ENCODE measurements around the gene PROM1.

DNA sequence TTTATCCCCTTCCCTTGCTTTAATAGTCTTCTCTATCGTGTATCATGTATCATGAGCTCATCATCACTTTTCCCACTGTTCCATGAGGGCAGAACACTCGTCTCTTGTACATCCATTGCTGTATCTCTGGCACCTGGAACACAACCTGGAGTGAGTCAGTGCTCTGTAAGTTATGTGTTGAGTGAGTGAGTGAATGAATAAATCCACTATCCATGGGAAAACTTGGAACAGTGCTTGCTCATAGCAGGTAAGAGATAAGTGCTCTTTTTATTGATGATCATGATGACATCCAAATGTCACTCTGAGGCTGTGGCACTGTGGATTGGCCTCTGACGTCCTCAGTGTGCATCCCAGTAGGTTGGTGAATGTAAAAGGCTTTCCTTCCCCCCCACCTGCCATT is 149.6 kb downstream of the PROM1 start:
- TF ChIP-seq, protein P1, sequence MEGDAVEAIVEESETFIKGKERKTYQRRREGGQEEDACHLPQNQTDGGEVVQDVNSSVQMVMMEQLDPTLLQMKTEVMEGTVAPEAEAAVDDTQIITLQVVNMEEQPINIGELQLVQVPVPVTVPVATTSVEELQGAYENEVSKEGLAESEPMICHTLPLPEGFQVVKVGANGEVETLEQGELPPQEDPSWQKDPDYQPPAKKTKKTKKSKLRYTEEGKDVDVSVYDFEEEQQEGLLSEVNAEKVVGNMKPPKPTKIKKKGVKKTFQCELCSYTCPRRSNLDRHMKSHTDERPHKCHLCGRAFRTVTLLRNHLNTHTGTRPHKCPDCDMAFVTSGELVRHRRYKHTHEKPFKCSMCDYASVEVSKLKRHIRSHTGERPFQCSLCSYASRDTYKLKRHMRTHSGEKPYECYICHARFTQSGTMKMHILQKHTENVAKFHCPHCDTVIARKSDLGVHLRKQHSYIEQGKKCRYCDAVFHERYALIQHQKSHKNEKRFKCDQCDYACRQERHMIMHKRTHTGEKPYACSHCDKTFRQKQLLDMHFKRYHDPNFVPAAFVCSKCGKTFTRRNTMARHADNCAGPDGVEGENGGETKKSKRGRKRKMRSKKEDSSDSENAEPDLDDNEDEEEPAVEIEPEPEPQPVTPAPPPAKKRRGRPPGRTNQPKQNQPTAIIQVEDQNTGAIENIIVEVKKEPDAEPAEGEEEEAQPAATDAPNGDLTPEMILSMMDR (IDR thresholded peaks at IDR 0.05): no peak
- TF ChIP-seq SMC3 (IDR thresholded peaks at IDR 0.05) (no peak), CEBPB (IDR thresholded peaks at IDR 0.05) (no peak), RCOR1 (IDR thresholded peaks at IDR 0.05; ENCODE audit: low read depth, low read length) (no peak), MAZ (IDR thresholded peaks at IDR 0.05; ENCODE audit: borderline replicate concordance, low read depth, low read length) (no peak), POLR2A (IDR thresholded peaks at IDR 0.05; ENCODE audit: low read length) (no peak), POLR2AphosphoS2 (conservative IDR thresholded peaks at IDR 0.05; ENCODE audit: low read length) (no peak)
- TF ChIP-seq, protein P2, sequence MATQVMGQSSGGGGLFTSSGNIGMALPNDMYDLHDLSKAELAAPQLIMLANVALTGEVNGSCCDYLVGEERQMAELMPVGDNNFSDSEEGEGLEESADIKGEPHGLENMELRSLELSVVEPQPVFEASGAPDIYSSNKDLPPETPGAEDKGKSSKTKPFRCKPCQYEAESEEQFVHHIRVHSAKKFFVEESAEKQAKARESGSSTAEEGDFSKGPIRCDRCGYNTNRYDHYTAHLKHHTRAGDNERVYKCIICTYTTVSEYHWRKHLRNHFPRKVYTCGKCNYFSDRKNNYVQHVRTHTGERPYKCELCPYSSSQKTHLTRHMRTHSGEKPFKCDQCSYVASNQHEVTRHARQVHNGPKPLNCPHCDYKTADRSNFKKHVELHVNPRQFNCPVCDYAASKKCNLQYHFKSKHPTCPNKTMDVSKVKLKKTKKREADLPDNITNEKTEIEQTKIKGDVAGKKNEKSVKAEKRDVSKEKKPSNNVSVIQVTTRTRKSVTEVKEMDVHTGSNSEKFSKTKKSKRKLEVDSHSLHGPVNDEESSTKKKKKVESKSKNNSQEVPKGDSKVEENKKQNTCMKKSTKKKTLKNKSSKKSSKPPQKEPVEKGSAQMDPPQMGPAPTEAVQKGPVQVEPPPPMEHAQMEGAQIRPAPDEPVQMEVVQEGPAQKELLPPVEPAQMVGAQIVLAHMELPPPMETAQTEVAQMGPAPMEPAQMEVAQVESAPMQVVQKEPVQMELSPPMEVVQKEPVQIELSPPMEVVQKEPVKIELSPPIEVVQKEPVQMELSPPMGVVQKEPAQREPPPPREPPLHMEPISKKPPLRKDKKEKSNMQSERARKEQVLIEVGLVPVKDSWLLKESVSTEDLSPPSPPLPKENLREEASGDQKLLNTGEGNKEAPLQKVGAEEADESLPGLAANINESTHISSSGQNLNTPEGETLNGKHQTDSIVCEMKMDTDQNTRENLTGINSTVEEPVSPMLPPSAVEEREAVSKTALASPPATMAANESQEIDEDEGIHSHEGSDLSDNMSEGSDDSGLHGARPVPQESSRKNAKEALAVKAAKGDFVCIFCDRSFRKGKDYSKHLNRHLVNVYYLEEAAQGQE (IDR thresholded peaks at IDR 0.05): no peak
- TF ChIP-seq, protein P3, sequence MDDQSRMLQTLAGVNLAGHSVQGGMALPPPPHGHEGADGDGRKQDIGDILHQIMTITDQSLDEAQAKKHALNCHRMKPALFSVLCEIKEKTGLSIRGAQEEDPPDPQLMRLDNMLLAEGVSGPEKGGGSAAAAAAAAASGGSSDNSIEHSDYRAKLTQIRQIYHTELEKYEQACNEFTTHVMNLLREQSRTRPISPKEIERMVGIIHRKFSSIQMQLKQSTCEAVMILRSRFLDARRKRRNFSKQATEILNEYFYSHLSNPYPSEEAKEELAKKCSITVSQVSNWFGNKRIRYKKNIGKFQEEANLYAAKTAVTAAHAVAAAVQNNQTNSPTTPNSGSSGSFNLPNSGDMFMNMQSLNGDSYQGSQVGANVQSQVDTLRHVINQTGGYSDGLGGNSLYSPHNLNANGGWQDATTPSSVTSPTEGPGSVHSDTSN (IDR thresholded peaks at IDR 0.05): no peak
- TF ChIP-seq, protein P4, sequence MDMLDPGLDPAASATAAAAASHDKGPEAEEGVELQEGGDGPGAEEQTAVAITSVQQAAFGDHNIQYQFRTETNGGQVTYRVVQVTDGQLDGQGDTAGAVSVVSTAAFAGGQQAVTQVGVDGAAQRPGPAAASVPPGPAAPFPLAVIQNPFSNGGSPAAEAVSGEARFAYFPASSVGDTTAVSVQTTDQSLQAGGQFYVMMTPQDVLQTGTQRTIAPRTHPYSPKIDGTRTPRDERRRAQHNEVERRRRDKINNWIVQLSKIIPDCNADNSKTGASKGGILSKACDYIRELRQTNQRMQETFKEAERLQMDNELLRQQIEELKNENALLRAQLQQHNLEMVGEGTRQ (IDR thresholded peaks at IDR 0.05): no peak
